ENCODE results near the gene KNSTRN. TPM values are rescaled to one million over a fixed set of nuclear protein-coding genes. Genes with fewer than 3 reads are reported as not detected.

KNSTRN gene
- total and polyA plus RNA-seq, 2 of the 13 experiments (the other 11 are each of a cell fraction or from before 2014, with no cell fraction given): 20.3 to 62.3 TPM

GRCh38 chr15:40340038-40340739 is 42.3 kb upstream of the KNSTRN start (continued):
- TF ChIP-seq YEATS4 (CRISPR knock-in tag; IDR thresholded peaks at IDR 0.05; ENCODE audit: borderline replicate concordance) (0 out of 2 replicates have a peak, but pooled peaks have one; percentile 24), ZNF317 (CRISPR knock-in tag; IDR thresholded peaks at IDR 0.05) (peak; percentile 21; the same call in 1 of the 2 replicates), GRHL1 (CRISPR knock-in tag; conservative IDR thresholded peaks at IDR 0.05) (no peak), PCBP2 (optimal IDR thresholded peaks at IDR 0.05; ENCODE audit: low read depth, low read length, poor library complexity, severe bottlenecking) (no peak), TFDP1 (CRISPR knock-in tag; IDR thresholded peaks at IDR 0.05; ENCODE audit: borderline replicate concordance) (0 out of 2 replicates have a peak, but pooled peaks have one; percentile 3), GZF1 (CRISPR knock-in tag; IDR thresholded peaks at IDR 0.05) (no peak), ZNF556 (CRISPR knock-in tag; IDR thresholded peaks at IDR 0.05; ENCODE audit: borderline replicate concordance) (no peak), DNMT1 (CRISPR knock-in tag; IDR thresholded peaks at IDR 0.05) (no peak), ARNT2 (CRISPR knock-in tag; IDR thresholded peaks at IDR 0.05; ENCODE audit: low read depth) (no peak), MIER3 (CRISPR knock-in tag; IDR thresholded peaks at IDR 0.05; ENCODE audit: borderline replicate concordance) (no peak), ZNF44 (CRISPR knock-in tag; IDR thresholded peaks at IDR 0.05) (0 out of 2 replicates have a peak, but pooled peaks have one; percentile 22), ZSCAN12 (CRISPR knock-in tag; IDR thresholded peaks at IDR 0.05) (no peak), ZNF543 (CRISPR knock-in tag; IDR thresholded peaks at IDR 0.05) (peak; percentile 54; the same call in 1 of the 2 replicates), HNF1B (CRISPR knock-in tag; IDR thresholded peaks at IDR 0.05) (no peak), DMAP1 (CRISPR knock-in tag; IDR thresholded peaks at IDR 0.05) (no peak), ZFY (CRISPR knock-in tag; IDR thresholded peaks at IDR 0.05) (0 out of 2 replicates have a peak, but pooled peaks have one; percentile 40), RFX1 (IDR thresholded peaks at IDR 0.05) (no peak), ZNF430 (CRISPR knock-in tag; IDR thresholded peaks at IDR 0.05) (peak; percentile 46; the same call in 1 of the 2 replicates), TARDBP (CRISPR knock-in tag; IDR thresholded peaks at IDR 0.05) (no peak), PHF8 (CRISPR knock-in tag; IDR thresholded peaks at IDR 0.05) (peak; percentile 36; the same call in 1 of the 2 replicates), CAMTA2 (CRISPR knock-in tag; IDR thresholded peaks at IDR 0.05; ENCODE audit: borderline replicate concordance) (0 out of 2 replicates have a peak, but pooled peaks have one; percentile 49), SYNCRIP (IDR thresholded peaks at IDR 0.05; ENCODE audit: insufficient read depth, low read depth, low read length) (no peak), PHF21A (CRISPR knock-in tag; IDR thresholded peaks at IDR 0.05) (no peak), PBX2 (CRISPR knock-in tag; IDR thresholded peaks at IDR 0.05) (no peak), KAT8 (CRISPR knock-in tag; IDR thresholded peaks at IDR 0.05) (peak; percentile 6; the same call in 1 of the 2 replicates)
